Right lobe of liver (tissue), 6 donors: ENCODE results near the gene TARM1. TPM values are rescaled to one million over a fixed set of nuclear protein-coding genes. Genes with fewer than 3 reads are reported as not detected.
"Not testable (repeated sequence)": the region's sequence is repeated elsewhere in the genome, so short reads cannot be mapped to it uniquely, and the experiment has no call there.

Experiments
- ATAC-seq, 4 donors: fragments of 200-7000 bp; cut with Tn5 transposase; one replicate each; pipeline ENCODE4 v1.9.1; 2020; ENCODE audit warnings: mild to moderate bottlenecking in 4 of 4, moderate library complexity in 4 of 4
- DNase-seq, 3 donors: peaks; one replicate each; pipeline ENCODE4 v3.0.0-alpha.2; 2020
- H3K27ac ChIP-seq, 3 donors: fragments of 200-600 bp; one replicate each; pipeline ENCODE4 v1.8.0; 2022
- H3K27me3 ChIP-seq, 2 donors: fragments of 200-600 bp; one replicate each; pipeline ENCODE4 v1.8.0; 2022
- H3K36me3 ChIP-seq, 4 donors: fragments of 200-600 bp; sonication (generic) in 1 of 4; one replicate each; pipeline versions ENCODE4 v1.5.1 to v1.8.0; 2017 to 2022; ENCODE audit warnings: control low read depth in 1 of 4
- H3K4me1 ChIP-seq, 4 donors: fragments of 200-600 bp; sonication (generic) in 1 of 4; one replicate each; pipeline versions ENCODE4 v1.5.1 to v1.8.0; 2017 to 2022; ENCODE audit warnings: control low read depth in 1 of 4
- H3K4me3 ChIP-seq, 3 donors: fragments of 200-600 bp; one replicate each; pipeline ENCODE4 v1.8.0; 2022
- H3K9me3 ChIP-seq, 4 donors: fragments of 200-600 bp; sonication (generic) in 1 of 4; one replicate each; pipeline versions ENCODE4 v1.5.1 to v1.8.0; 2017 to 2022; ENCODE audit warnings: control low read depth in 1 of 4
- POLR2A ChIP-seq: fragments of 450-650 bp; IDR thresholded peaks from one replicate; pipeline ENCODE4 v1.6.1; 2017; ENCODE audit warnings: antibody characterized with exemption, mild to moderate bottlenecking
- WGBS: methylation state at CpG from one replicate; pipeline ENCODE4 v1.1.6; 2018; ENCODE audit warnings: low coverage, low lambda C conversion rate; ENCODE audit not compliant: insufficient coverage; ENCODE audit errors: missing lambda C conversion rate; 5-methylcytosine and 5-hydroxymethylcytosine counted together
- intact Hi-C, 2 donors: fragments of 100-400 bp; cut with DNase I; formaldehyde crosslinking; loops; one replicate each; pipeline versions ENCODE4 v1.11.2 to v1.14.1; 2022
- total RNA-seq, 6 experiments: library from RNA; depleted of rRNA in 2 of 6; stranded (reverse); fragments of >200 nt in 2 of 6; fragmentation: NEBNext Ultra II Directional in 3 of 6; extraction: Animal tissue kit (Norgen Biotek cat#: 25700) in 3 of 6; gene quantifications; one replicate each; pipeline versions ENCODE4 v1.1.0 to v1.2.4, GENCODE V29; 2016 to 2023
- TF ChIP-seq, protein P1 (sequence below), 4 donors: fragments of 200-600 bp in 3 of 4; fragments of 450-650 bp in 1 of 4; IDR thresholded peaks; one replicate each; pipeline versions ENCODE4 v1.5.1 to v1.8.0; 2016 to 2022; ENCODE audit warnings: antibody characterized with exemption in 4 of 4, mild to moderate bottlenecking in 2 of 4
- donor health status: DM: no; HTN: yes; CAD: no.
- donor health status: DM: no; HTN: no; CAD: no.
- donor health status: DM: no; HTN: no; CAD: no.
- donor health status: DM: no; HTN: yes; CAD: no.
- donor health status: DM: no; HTN: yes; CAD: no.

The TARM1 gene
- total RNA-seq, 6 experiments from 2014 or later: not detected

- WGBS: 45% methylated on average over 10 of the region's 11 CpGs
- DNase-seq: no peak
- no peak for TF ChIP-seq POLR2A
- TF ChIP-seq, protein P1, sequence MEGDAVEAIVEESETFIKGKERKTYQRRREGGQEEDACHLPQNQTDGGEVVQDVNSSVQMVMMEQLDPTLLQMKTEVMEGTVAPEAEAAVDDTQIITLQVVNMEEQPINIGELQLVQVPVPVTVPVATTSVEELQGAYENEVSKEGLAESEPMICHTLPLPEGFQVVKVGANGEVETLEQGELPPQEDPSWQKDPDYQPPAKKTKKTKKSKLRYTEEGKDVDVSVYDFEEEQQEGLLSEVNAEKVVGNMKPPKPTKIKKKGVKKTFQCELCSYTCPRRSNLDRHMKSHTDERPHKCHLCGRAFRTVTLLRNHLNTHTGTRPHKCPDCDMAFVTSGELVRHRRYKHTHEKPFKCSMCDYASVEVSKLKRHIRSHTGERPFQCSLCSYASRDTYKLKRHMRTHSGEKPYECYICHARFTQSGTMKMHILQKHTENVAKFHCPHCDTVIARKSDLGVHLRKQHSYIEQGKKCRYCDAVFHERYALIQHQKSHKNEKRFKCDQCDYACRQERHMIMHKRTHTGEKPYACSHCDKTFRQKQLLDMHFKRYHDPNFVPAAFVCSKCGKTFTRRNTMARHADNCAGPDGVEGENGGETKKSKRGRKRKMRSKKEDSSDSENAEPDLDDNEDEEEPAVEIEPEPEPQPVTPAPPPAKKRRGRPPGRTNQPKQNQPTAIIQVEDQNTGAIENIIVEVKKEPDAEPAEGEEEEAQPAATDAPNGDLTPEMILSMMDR (IDR thresholded peaks at IDR 0.05): no peak
- Histone ChIP-seq H3K4me1 (peaks cover 0 to 6% (median 0%) of the 10 kb centered on the region in 4 donors), H3K27me3 (no peaks in the 10 kb centered on the region), H3K27ac (no peak overlapping the region), H3K9me3 (no peaks in the 10 kb centered on the region), H3K36me3 (peaks cover 0 to 36% (median 12%) of the 10 kb centered on the region in 4 donors), H3K4me3 (no peak overlapping the region)
- intact Hi-C loops: no loop called here
- ATAC-seq: no peak
Observed at GRCh38 chr19:54104998-54105715, 24.0 kb upstream of the TARM1 start.

DNA sequence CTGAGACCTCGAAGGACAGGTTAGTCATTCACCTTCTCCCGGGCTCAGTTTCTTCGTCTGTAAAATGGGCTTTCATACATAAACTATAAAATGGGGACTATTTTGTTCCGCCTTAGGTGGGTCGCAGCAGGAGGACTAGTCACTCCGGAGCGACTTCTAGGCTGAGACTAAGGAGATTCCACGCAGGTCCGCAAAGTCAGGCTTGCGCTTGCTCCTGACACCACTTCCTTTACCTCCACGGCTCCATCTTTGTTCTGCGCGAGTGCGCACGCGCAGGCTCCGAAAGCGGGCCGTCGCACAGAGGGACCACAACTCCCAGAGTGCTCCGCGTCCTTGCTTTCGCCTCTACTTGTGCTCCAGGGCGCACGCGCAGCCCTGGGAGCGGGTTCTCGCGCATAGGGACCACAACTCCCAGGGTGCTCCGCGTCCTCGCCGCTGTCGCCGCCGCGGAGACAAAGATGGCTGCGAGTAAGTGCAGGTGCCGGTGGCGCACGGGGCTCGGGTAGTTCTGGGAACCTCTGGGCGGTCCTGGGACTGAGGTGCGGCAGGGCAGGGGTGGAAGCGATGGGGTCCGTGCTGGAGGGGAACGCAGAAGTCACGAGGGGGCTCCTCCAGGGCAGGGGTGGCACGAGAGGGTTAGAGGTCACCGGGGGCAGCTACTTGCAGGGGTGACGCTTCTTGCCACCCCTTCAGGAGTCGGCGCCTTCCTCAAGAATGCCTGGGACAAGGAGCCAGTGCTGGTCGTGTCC lies 21.4 kb upstream of the TARM1 start, which contains the start of gene NDUFA3:
Gene NDUFA3, plus strand, starts transcription at position 435 of the 749 bp plus-strand sequence. Its CDS starts 24 bp downstream, at position 459.
- no peaks in the 10 kb centered on the region for H3K9me3 ChIP-seq
- peak within 1 kb of the TSS; percentile 84 to 94 (median 87) for H3K4me3 ChIP-seq
- H3K36me3 ChIP-seq: peaks cover 0 to 13% (median 0%) of the 10 kb centered on the region in 4 donors
- peak within 1 kb of the TSS in 2 of 3 donors; percentile 11 to 18 for H3K27ac ChIP-seq
- TF ChIP-seq, protein P1 (IDR thresholded peaks at IDR 0.05): no peak
- TF ChIP-seq POLR2A: peak; percentile 54
- H3K27me3 ChIP-seq: no peaks in the 10 kb centered on the region
- intact Hi-C loops: no loop called here
- peak; percentile 98 to 99 (median 98) for DNase-seq
- peak; percentile 98 to 100 (median 99) for ATAC-seq
- WGBS: under 1% methylated on average over 43 of the region's 54 CpGs
- H3K4me1 ChIP-seq: peaks cover 0 to 6% (median 0%) of the 10 kb centered on the region in 4 donors

- Histone ChIP-seq H3K9me3 (no peaks in the 10 kb centered on the region), H3K27ac (no peak within 1 kb of the TSS), H3K4me3 (no peak within 1 kb of the TSS), H3K36me3 (no peaks in the 10 kb centered on the region), H3K4me1 (peaks cover 0 to 6% (median 0%) of the 10 kb centered on the region in 4 donors), H3K27me3 (no peaks in the 10 kb centered on the region)
- peak in 2 of 4 donors; percentile 7 to 29 for ATAC-seq
- intact Hi-C loops: no loop called here
- WGBS: 55% methylated on average over 3 of the region's 5 CpGs
- TF ChIP-seq, protein P1 (IDR thresholded peaks at IDR 0.05): no peak
- no peak for TF ChIP-seq POLR2A
- DNase-seq: no peak
Observed at GRCh38 chr19:54100561-54100960, 19.4 kb upstream of the TARM1 start, which contains the start of gene OSCAR. Gene OSCAR (minus strand): TSS chr19:54100803. CDS start chr19:54100792, 11 bp downstream.

- 73% methylated on average over 6 of the region's 9 CpGs for WGBS
- H3K4me3 ChIP-seq, H3K4me1 ChIP-seq, intact Hi-C loops, H3K9me3 ChIP-seq, H3K36me3 ChIP-seq, H3K27me3 ChIP-seq, DNase-seq, H3K27ac ChIP-seq, ATAC-seq: not testable (repeated sequence)
Observed at GRCh38 chr19:54099903-54100255, 18.7 kb upstream of the TARM1 start.
